Prostate gland (tissue), 2 donors: Measurements from ENCODE around the gene PLCG2.

ENCODE experiments used
- CTCF ChIP-seq, 4 experiments: fragments of 200-600 bp in 2 of 4; fragments of 450-650 bp in 2 of 4; sonication (generic) in 2 of 4; IDR thresholded peaks; 1 replicate in 3 of 4; 2 replicates in 1 of 4; pipeline ENCODE4 v1.5.1; 2016 to 2019; ENCODE audit warnings: antibody characterized with exemption in 4 of 4, mild to moderate bottlenecking in 2 of 4, moderate library complexity in 2 of 4
- POLR2A ChIP-seq: fragments of 450-650 bp; IDR thresholded peaks from one replicate; pipeline ENCODE4 v1.6.1; 2016; ENCODE audit warnings: antibody characterized with exemption, mild to moderate bottlenecking
- POLR2AphosphoS5 ChIP-seq: sonication (generic); formaldehyde crosslinking; IDR thresholded peaks from one replicate; pipeline ENCODE4 v1.6.1; 2017; ENCODE audit warnings: antibody characterized with exemption

GRCh38 chr16:81996664-81997509, 217.8 kb downstream of the PLCG2 start:
- TF ChIP-seq CTCF (IDR thresholded peaks at IDR 0.05) (peak in 1 of 4 experiments; percentile 22), POLR2A (no peak), POLR2AphosphoS5 (no peak)
